Adrenal gland (tissue), 5 donors: ENCODE data around the gene TMEM123.

Experiments
- CTCF ChIP-seq, 6 experiments: fragments of 450-650 bp in 4 of 6; fragments of 200-600 bp in 2 of 6; sonication (generic) in 1 of 6; IDR thresholded peaks; 1 replicate in 5 of 6; 2 replicates in 1 of 6; pipeline versions ENCODE4 v1.5.1 to v1.8.0; 2016 to 2021; ENCODE audit warnings: antibody characterized with exemption in 6 of 6, mild to moderate bottlenecking in 2 of 6, moderate library complexity in 1 of 6
- POLR2A ChIP-seq, 2 donors: fragments of 450-650 bp; IDR thresholded peaks; one replicate each; pipeline ENCODE4 v1.6.1; 2017; ENCODE audit warnings: antibody characterized with exemption in 2 of 2, mild to moderate bottlenecking in 2 of 2, moderate library complexity in 1 of 2
- donor health status: DM: no; HTN: no; CAD: no.

DNA sequence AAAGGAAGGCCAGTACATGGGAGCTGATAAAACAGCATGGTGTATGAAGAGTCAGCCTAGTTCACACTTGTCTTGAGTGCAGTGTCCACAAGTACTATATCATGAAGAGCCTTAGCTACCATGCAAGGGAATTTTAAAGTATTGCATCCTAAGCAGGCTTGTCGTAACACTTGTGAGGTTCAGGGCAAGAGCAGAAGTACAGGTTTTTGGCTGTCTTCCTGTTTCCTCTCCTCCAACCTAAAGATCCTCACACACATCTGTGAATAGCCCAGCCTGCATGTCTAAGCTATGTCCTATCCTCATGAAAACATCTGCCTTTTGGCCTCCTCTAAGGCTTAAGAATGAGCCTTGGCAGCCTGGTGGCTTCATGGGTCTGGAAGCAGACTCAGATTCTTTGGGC is 34.6 kb upstream of the TMEM123 start:
- TF ChIP-seq CTCF (IDR thresholded peaks at IDR 0.05) (no peak), POLR2A (IDR thresholded peaks at IDR 0.05) (no peak)
